ENCODE results near the gene TIPIN.
A peak's percentile ranks its signal among the peaks of the same experiment; 100 is the strongest.
"Not testable (repeated sequence)": the region's sequence is repeated elsewhere in the genome, so short reads cannot be mapped to it uniquely, and the experiment has no call there.

Gene TIPIN, protein sequence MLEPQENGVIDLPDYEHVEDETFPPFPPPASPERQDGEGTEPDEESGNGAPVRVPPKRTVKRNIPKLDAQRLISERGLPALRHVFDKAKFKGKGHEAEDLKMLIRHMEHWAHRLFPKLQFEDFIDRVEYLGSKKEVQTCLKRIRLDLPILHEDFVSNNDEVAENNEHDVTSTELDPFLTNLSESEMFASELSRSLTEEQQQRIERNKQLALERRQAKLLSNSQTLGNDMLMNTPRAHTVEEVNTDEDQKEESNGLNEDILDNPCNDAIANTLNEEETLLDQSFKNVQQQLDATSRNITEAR

GRCh38 chr15:66356359-66357236 lies at the start of gene TIPIN:
TSS of gene TIPIN (minus strand) at chr15:66356685. CDS start at chr15:66352947, 3,738 bp downstream.
- DNase-seq (ENCODE audit: low spot score): peak; percentile 94

- no peak for DNase-seq (ENCODE audit: low spot score)
Observed at GRCh38 chr15:66405615-66406014, 49.1 kb upstream of the TIPIN start.

DNA sequence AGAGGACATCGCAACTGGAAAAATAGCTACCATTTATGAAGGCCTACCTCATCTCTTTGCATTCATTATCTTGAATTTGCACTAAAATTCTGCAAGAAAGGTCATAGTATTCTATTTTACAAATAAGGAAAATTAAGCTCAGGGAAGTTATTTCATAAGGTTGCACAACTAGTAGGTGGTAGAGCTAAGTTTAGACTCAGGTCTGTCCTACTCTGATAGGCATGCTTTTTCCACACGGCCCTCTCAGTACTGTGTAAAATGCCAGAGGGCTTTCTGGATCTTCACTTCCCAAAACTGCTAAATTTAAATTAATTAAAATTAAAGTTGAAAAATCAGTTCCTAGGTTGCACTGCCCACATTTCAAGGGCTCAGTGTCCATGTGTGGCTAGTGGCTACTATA lies 48.5 kb upstream of the TIPIN start:
- no peak for DNase-seq (ENCODE audit: low spot score)

- peak; percentile 62 for DNase-seq (ENCODE audit: low spot score)
Observed at GRCh38 chr15:66404532-66404931, 48.0 kb upstream of the TIPIN start.

GRCh38 chr15:66404122-66404521 lies 47.6 kb upstream of the TIPIN start:
- no peak for DNase-seq (ENCODE audit: low spot score)

GRCh38 chr15:66403323-66403722 lies 46.8 kb upstream of the TIPIN start:
- no peak for DNase-seq (ENCODE audit: low spot score)

DNA sequence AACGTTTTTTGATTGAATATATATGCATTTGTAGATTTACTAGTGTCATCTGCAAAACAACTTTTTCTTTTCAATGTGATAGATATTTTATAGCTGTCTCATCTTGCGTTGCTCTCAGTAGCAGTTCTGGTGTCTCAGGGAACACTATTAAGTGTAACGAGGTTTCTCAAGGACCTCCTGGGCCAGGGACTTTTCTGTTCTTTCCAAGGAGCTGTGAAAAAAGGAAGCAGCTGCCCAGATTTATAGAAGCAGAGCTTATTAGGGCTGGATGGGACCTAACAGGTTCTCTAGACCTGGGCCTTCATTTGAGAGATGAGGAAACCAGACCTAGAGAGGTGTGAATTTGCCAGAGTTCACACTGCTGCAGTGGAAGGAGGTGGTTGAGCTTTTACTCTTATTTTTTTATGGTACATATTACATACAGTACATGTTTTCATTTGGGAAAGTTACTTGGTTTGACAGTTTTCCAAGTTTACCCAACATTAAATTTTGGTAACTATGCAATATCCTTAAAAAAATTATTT lies 46.3 kb upstream of the TIPIN start:
- no peak for DNase-seq (ENCODE audit: low spot score)

DNA sequence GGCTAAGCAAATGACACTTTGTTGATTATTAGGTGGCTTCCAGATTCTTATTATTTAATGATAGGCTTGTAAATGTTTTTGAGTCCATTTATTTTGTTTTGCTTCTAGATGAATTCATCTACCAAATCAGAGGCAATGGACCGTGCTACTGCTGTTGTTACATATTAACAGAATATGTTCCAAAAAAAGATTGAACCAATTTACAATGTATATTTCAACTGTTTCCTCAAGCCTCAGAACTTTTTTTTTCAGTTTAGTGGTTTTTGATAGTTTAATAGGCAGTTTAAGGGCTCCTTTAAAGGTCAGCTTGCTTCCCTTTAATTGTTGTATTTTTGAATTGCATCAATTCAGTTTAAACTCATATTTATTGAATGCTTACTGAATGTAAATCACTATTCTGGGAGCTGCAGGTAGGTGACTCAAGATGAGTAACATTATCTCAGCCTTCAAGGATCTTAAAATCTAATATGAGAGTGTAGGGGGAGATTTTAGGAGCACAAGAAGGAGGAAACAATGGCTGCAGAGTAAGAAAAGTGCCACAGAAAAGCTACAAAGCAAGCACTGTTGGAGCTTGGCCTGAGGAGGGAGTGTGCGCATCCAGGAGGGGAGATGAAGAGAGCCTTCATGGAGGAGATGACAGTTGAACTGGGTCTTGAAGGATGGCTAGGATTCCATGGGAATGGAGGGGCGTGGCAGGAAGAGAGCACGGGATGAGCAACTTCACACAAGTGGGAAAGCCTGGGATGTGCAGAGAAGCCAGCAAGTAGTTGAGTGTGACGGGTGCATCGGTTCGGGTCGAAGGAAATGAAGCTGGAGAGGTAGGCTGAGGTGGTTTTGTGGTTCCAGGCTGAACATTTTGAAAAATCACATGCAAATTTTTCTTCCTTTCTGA lies 44.9 kb upstream of the TIPIN start:
- DNase-seq (ENCODE audit: low spot score): peak; percentile 55

- peak; percentile 52 for DNase-seq (ENCODE audit: low spot score)
Observed at GRCh38 chr15:66400351-66400774, 43.9 kb upstream of the TIPIN start.

GRCh38 chr15:66399276-66399675 lies 42.8 kb upstream of the TIPIN start:
- no peak for DNase-seq (ENCODE audit: low spot score)

- no peak for DNase-seq (ENCODE audit: low spot score)
Observed at GRCh38 chr15:66394915-66395314, 38.4 kb upstream of the TIPIN start.

DNA sequence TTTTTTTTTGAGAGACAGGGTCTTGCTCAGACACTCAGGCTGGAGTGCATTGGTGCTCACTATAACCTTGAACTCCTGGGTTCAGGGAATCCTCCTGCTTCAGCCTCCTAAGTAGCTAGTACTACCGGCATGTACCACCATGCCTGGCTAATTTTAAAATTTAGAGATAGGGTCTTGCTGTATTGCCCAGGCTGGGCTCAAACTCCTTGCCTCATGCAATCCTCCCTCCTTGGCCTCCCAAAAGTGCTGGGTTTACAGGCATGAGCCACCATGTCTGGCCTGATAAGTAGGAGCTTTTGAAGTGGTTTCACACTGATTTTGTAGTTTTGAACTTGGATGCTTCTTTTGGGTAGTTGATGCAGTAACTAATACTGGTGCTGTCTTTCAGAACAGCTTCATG lies 38.0 kb upstream of the TIPIN start:
- DNase-seq (ENCODE audit: low spot score): no peak

GRCh38 chr15:66393037-66393436 lies 36.6 kb upstream of the TIPIN start:
- not testable (repeated sequence) for DNase-seq (ENCODE audit: low spot score)

GRCh38 chr15:66390678-66391077 lies 34.2 kb upstream of the TIPIN start:
- DNase-seq (ENCODE audit: low spot score): peak; percentile 68

GRCh38 chr15:66389859-66390381 lies 33.4 kb upstream of the TIPIN start:
- peak; percentile 26 for DNase-seq (ENCODE audit: low spot score)

DNA sequence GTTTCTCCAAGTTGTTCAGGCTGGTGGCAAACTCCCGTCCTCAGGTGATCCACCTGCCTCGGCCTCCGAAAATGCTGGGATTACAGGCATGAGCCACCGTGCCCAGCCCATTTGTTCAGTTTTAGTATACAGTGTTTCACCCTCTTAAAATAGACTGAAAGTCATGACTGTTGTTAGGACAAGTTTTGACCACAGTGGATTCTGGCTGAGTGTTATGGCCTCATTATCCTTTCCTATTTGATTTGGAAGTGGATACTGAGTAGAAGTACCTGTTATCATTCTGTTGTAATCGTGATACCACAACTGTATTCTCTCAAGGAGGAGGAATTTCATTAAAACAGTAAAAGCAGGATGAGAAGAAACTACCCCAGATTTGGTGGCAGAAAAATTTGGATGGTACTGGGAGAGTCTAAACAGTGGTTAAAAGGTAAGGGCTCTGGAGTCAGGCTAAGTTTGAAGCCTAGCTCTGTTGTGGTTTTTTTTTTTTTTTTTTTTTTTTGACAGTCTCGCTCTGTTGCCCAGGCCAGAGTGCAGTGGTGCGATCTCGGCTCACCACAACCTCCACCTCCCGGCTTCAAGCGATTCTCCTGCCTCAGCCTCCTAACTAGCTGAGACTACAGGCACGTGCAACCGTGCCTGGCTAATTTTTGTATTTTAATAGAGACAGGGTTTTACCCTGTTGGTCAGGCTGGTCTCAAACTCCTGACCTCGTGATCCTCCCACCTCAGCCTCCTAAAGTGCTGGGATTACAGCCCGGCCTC lies 32.8 kb upstream of the TIPIN start:
- DNase-seq (ENCODE audit: low spot score): no peak

DNA sequence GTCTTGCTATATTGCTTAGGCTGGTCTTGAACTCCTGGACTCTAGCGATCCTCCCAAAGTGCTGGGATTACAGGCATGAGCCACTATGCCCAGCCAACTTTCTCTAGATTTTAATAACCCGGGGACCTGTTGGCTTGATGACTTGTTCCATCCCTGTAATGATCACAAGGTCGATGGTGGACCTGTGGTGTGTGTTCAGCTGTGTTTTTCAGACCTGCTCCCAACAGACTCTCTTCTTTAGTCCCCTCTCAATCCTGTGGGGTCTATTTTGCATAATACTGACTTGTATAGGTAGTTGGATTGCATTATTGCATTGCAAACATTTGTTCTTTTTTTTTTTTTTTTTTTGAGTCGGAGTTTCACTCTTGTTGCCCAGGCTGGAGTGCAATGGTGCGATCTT lies 32.1 kb upstream of the TIPIN start:
- no peak for DNase-seq (ENCODE audit: low spot score)

DNA sequence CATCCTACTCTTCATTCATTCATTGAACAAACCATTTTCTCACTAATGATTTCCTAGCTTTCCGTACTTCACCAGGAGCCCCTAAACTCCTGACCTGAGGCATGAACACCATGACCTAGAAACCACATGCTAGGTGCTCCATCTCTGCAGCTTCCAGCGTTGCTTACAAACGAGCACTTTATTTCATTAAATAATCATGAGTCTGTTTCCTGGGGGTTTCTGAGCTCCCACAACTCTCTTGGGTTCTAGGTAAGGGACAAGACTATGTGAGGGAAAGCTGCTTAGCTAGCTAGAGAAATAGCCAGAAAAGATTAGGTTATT lies 31.5 kb upstream of the TIPIN start:
- no peak for DNase-seq (ENCODE audit: low spot score)

DNA sequence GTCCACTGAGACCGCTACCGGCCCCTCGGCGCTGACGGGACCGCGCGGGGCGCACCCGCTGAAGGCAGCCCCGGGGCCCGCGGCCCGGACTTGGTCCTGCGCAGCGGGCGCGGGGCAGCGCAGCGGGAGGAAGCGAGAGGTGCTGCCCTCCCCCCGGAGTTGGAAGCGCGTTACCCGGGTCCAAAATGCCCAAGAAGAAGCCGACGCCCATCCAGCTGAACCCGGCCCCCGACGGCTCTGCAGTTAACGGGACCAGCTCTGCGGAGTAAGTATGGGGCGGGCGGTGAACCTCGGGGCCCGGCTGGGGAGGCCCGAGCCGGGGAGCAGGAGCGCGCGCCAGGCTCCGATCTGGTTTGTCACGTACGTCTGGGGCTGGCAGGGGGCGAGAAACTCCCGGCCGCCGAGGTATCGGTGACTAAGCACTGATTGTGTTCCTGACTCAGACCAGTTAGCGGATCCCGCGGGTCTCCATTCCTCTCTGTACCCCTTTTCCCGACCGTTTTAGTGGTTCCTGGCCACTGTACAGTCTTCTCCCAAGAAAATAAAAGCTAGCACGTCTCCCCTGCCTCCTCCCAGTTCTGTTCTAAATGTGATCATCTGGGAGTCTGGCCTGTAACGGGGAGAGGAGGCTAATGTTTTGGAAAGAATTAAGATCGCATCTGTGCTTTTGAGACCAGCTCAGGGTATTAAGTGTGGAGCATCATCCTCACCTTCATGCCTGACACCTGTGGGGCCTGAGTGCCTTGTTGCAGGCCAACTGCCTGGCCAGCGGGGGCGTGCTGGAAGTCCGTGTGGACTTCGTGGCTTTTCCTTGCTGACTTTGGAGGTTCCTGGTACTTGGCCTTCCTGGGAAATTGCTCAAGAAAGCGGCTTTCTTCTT lies 30.9 kb upstream of the TIPIN start:
- peak; percentile 83 for DNase-seq (ENCODE audit: low spot score)

Measured in kidney tubule cell (primary cell).